Tibial artery (tissue), 4 donors: ENCODE data around the gene TGM2.

Experiments used
- DNase-seq, 2 donors: peaks; one replicate each; pipeline ENCODE4 v3.0.0-alpha.2; 2019
- H3K27ac ChIP-seq, 2 donors: fragments of 200-600 bp; sonication (generic) in 1 of 2; 1 replicate in 1 of 2; 2 replicates in 1 of 2; pipeline ENCODE4 v1.5.1; 2018 to 2019; ENCODE audit warnings: mild to moderate bottlenecking in 1 of 2
- H3K27me3 ChIP-seq, 2 donors: fragments of 200-600 bp; sonication (generic) in 1 of 2; one replicate each; pipeline versions ENCODE4 v1.5.1 to v1.6.0; 2016 to 2019
- H3K36me3 ChIP-seq, 3 donors: fragments of 200-600 bp; sonication (generic) in 2 of 3; one replicate each; pipeline ENCODE4 v1.5.1; 2016 to 2019; ENCODE audit warnings: mild to moderate bottlenecking in 2 of 3
- H3K4me1 ChIP-seq, 4 donors: fragments of 200-600 bp; sonication (generic) in 2 of 4; 1 replicate in 3 of 4; 2 replicates in 1 of 4; pipeline ENCODE4 v1.5.1; 2016 to 2019
- H3K4me3 ChIP-seq, 2 donors: fragments of 200-600 bp; sonication (generic) in 1 of 2; 1 replicate in 1 of 2; 2 replicates in 1 of 2; pipeline ENCODE4 v1.5.1; 2018 to 2019; ENCODE audit warnings: mild to moderate bottlenecking in 2 of 2
- H3K9me3 ChIP-seq, 3 donors: fragments of 200-600 bp; sonication (generic) in 1 of 3; one replicate each; pipeline ENCODE4 v1.5.1; 2016 to 2019
- intact Hi-C: fragments of 100-400 bp; cut with DNase I; formaldehyde crosslinking; loops from one replicate; pipeline ENCODE4 v1.15.0; 2023; ENCODE audit warnings: low total_unique reads
- TF ChIP-seq, protein P1 (sequence below), 2 experiments: fragments of 200-600 bp in 1 of 2; fragments of 450-650 bp in 1 of 2; IDR thresholded peaks; one replicate each; pipeline ENCODE4 v1.5.1; 2017 to 2019; ENCODE audit warnings: antibody characterized with exemption in 2 of 2, mild to moderate bottlenecking in 1 of 2, moderate library complexity in 1 of 2

Gene TGM2

DNA sequence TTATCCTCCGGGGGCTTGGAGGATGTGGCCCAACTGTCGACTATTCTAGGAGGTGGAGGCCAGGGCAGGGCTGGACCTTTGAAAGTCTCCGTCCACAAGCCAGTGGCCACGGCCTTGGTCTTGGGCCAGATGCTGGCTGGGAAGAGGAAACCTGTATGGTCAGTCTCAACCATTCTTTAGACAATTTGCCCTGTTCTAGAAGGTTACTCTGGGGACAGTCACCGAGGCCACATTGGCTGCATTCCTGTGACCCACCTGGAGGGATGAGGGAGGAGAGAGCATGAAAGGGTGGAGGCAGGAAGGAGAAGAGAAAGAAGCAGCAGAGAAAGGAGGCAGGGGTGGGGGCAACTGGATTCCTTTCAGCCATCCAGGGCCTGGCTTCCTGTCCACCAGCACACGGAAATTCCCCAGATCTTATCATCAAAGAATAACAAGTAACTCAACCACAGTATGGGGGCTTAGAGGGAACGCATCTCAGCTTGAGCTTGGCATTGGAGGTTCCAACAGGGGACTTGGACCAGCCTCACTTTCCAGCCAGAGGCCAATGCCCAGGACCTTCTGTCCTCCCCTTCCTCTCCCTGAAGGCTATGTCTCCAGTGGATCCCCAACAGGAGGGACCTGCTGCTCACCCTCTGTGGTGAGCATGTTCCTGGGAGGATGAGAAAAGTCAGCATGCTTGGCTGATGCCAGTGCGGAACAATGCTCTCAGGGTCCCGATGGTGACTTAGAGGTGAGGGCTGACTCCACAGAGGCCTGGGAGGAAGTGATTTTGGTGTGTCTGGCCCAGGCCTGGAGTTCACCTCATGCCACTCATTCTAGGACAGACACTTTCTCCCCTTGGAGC, 30.4 kb downstream of the TGM2 start:
- Histone ChIP-seq H3K27ac (peak overlapping the region; percentile 64 to 72), H3K27me3 (no peaks in the 10 kb centered on the region), H3K4me3 (no peak overlapping the region), H3K4me1 (peaks cover 0 to 33% (median 22%) of the 10 kb centered on the region in 4 donors), H3K36me3 (peaks cover 82 to 97% (median 84%) of the 10 kb centered on the region in 3 donors), H3K9me3 (no peaks in the 10 kb centered on the region)
- TF ChIP-seq, protein P1, sequence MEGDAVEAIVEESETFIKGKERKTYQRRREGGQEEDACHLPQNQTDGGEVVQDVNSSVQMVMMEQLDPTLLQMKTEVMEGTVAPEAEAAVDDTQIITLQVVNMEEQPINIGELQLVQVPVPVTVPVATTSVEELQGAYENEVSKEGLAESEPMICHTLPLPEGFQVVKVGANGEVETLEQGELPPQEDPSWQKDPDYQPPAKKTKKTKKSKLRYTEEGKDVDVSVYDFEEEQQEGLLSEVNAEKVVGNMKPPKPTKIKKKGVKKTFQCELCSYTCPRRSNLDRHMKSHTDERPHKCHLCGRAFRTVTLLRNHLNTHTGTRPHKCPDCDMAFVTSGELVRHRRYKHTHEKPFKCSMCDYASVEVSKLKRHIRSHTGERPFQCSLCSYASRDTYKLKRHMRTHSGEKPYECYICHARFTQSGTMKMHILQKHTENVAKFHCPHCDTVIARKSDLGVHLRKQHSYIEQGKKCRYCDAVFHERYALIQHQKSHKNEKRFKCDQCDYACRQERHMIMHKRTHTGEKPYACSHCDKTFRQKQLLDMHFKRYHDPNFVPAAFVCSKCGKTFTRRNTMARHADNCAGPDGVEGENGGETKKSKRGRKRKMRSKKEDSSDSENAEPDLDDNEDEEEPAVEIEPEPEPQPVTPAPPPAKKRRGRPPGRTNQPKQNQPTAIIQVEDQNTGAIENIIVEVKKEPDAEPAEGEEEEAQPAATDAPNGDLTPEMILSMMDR (IDR thresholded peaks at IDR 0.05): no peak
- peak in 1 of 2 donors; percentile 71 for DNase-seq
- intact Hi-C loops: no loop called here

DNA sequence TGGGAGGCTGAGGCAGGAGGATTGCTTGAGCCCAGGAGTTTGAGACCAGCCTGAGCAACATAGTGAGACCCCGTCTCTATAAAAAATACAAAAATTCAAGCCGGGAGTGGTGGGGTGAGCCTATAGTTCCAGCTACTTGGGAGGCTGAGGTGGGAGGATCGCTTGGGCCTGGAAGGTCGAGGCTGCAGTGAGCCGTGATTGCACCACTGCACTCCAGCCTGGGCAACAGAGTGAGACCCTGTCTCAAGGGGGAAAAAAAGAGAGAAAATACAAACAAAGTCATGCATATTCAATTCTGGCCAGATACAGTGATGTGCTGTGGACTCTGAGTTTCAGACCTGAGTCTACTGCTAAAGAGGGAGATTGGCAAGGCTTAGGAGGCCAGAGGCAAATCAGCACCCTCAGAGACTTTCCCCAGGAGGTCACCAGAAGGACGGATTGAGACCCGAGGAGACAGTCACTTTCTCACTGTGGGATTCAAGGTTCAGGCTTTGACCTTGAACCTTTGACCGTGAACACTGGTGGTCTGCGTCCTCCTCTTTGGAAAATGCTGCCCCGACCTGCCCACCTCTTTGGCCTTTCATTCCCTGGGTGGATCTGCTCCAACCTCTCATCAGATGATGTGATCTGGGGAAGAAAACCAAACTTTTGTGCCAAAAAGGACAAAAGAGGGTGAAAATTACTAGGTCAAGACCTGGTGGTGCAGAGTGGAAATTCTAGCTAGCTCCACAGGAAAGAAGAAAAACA, 31.2 kb downstream of the TGM2 start:
- H3K4me1 ChIP-seq: peaks cover 0 to 33% (median 22%) of the 10 kb centered on the region in 4 donors
- H3K27me3 ChIP-seq: no peaks in the 10 kb centered on the region
- peaks cover 79 to 95% (median 80%) of the 10 kb centered on the region in 3 donors for H3K36me3 ChIP-seq
- no peaks in the 10 kb centered on the region for H3K9me3 ChIP-seq
- peak overlapping the region; percentile 64 to 72 for H3K27ac ChIP-seq
- TF ChIP-seq, protein P1 (IDR thresholded peaks at IDR 0.05): no peak
- peak in 1 of 2 donors; percentile 40 for DNase-seq
- intact Hi-C loops: no loop called here
- H3K4me3 ChIP-seq: no peak overlapping the region

DNA sequence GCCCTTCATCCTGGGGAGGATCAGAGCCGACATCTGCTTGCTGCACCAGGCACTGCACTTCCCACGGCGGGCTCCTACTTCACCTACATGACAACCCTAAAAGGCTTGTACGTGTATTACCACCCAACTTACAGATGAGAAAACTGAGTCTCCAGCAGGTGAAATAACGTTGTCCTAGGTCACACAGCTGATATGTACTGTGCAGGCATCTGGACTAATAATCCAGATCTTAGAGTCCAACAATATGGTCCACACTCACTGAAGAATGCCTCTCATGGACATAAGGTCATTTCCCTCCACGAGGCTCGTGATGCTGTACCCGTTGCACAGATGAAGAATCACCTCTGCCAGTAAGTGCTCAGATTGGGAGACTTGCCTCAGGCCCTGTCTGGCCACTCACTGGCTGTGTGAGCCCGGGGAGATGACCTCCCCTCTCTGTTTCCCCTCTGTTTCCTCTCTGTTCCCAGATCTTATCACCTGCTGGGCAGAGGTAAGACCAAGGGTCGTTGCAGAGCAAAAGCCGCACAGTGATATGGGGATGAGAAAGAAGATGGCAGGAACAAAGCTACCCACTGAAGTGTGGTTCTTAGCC, 32.1 kb downstream of the TGM2 start:
- Histone ChIP-seq H3K27ac (peak overlapping the region; percentile 1 to 72), H3K36me3 (peaks cover 70 to 91% (median 72%) of the 10 kb centered on the region in 3 donors)

DNA sequence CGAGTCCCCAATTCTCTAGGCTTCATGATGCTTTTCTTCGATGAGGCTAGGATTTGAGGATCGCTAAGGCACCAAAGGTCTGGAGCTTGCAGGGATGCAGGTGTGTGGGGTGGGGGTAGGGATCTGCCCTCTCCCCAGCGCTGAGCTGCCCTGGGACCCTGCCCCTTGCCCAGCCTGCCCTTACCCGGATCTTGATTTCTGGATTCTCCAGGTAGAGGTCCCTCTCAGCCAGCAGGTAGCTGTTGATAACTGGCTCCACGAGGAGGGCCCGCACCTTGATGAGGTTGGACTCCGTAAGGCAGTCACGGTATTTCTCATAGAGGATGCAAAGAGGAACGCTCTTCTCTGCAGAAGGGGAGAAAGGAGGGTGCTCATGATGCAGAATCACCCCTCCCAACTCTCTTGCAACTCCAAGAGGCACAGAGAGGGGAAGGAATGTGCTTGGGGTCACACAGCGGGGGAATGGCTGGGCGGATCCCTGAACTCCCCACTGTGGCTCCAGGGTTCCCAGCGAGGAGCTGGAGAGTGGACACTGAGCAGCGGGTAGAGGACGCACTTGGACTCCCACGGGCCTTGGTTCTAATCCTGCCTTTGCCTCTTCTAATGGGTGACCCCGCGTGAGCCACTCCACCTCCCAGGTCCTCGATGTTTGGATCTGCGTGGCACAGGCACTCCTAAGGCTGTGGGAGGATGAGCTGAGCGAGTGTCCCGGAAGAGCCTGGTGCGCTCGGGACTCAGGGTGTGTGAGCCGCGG, 32.7 kb downstream of the TGM2 start:
- H3K27me3 ChIP-seq: no peaks in the 10 kb centered on the region
- H3K27ac ChIP-seq: peak overlapping the region; percentile 1 to 72
- TF ChIP-seq, protein P1 (IDR thresholded peaks at IDR 0.05): no peak
- H3K9me3 ChIP-seq: no peaks in the 10 kb centered on the region
- DNase-seq: peak in 1 of 2 donors; percentile 64
- intact Hi-C loops: no loop called here
- H3K36me3 ChIP-seq: peaks cover 64 to 84% (median 66%) of the 10 kb centered on the region in 3 donors
- no peak overlapping the region for H3K4me3 ChIP-seq
- peaks cover 0 to 41% (median 29%) of the 10 kb centered on the region in 4 donors for H3K4me1 ChIP-seq

More for the DNA sequence above, 32.1 kb downstream of the TGM2 start:
- TF ChIP-seq, protein P1 (IDR thresholded peaks at IDR 0.05): no peak
- H3K4me3 ChIP-seq: no peak overlapping the region
- peaks cover 0 to 34% (median 23%) of the 10 kb centered on the region in 4 donors for H3K4me1 ChIP-seq
- DNase-seq: peak in 1 of 2 donors; percentile 56
- no peaks in the 10 kb centered on the region for H3K9me3 ChIP-seq
- no peaks in the 10 kb centered on the region for H3K27me3 ChIP-seq
- intact Hi-C loops: no loop called here

DNA sequence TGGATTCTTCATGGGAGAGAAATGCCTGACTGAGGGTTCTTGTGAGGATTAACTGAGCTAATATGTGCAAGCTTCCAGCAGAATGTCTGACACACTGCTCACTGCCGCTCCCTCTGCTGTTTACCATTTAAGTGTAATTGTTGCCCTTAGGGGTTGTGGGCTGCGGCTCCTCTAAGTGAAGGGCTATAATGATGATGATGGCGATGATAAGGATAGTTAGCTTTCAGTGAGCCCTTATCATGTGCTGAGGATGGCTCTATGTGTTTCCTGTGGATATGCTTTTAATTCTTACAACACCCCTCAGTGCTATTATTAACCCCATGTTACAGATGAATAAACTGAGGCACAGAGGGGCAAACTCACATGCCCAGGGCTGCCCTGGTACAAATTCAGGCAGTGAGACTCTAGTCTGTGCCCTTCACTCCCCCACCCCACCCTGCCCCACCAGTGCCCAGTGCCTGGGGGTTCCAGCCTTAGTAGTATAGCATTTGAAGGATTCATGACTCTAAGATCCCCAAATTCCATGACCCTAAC, 33.4 kb downstream of the TGM2 start:
- peaks cover 3 to 46% (median 33%) of the 10 kb centered on the region in 4 donors for H3K4me1 ChIP-seq
- H3K27me3 ChIP-seq: no peaks in the 10 kb centered on the region
- H3K4me3 ChIP-seq: no peak overlapping the region
- H3K36me3 ChIP-seq: peaks cover 57 to 77% (median 59%) of the 10 kb centered on the region in 3 donors
- TF ChIP-seq, protein P1 (IDR thresholded peaks at IDR 0.05): no peak
- intact Hi-C loops: no loop called here
- DNase-seq: peak; percentile 9 to 44
- H3K9me3 ChIP-seq: no peaks in the 10 kb centered on the region
- peak overlapping the region; percentile 1 to 72 for H3K27ac ChIP-seq
